GM12864 (cell line): ENCODE results near the gene MMS19.

Experiments
- DNase-seq: peaks from one replicate; pipeline ENCODE4 v3.0.0-alpha.2; 2011; ENCODE audit warnings: low read depth
- H3K4me3 ChIP-seq: 2 replicates; pipeline ENCODE4 v1.5.1; 2011; ENCODE audit warnings: mild to moderate bottlenecking, low read depth, low read length, control low read depth
- TF ChIP-seq, protein P1 (sequence below): IDR thresholded peaks from 2 replicates; pipeline ENCODE4 v1.5.1; 2011; ENCODE audit warnings: low read depth, mild to moderate bottlenecking, moderate library complexity, low read length, control low read depth, inconsistent platforms; ENCODE audit errors: missing control alignments

MMS19 gene

DNA sequence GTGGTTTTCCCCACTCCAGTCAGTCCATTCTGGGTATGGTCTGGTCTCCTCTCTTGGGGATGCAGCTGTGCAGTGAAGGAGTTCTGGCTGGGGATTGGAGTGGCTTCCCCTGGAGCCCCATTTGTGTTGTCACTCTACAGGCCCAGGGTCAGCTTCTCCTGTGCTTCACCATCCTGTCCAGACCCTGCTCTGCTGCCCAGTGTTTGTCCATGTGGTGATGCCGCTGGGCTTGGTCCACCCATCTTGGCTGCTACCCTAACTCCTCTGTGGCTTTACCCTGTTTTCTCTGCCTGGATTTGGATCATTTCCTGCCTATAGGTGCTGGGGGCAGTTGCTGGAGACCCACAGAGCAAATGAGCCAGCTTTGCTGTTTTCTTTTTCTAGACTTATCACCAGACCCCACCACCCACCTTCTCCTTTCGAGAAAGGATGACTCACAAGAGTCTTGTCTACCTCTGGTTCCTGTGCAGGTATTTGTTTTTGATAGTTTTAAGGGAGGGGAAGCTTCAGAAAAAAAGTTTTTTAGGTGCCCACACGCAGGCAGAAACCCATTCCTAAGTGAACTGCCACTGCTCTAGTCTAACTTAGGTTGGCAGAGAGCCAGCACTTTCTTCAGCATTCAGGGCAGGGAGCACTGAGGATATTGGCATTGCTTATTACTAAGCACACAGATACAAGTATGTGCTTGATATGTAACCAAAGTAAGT is 43.7 kb downstream of the MMS19 start:
- no peak for DNase-seq
- H3K4me3 ChIP-seq: no peak overlapping the region
- TF ChIP-seq, protein P1, sequence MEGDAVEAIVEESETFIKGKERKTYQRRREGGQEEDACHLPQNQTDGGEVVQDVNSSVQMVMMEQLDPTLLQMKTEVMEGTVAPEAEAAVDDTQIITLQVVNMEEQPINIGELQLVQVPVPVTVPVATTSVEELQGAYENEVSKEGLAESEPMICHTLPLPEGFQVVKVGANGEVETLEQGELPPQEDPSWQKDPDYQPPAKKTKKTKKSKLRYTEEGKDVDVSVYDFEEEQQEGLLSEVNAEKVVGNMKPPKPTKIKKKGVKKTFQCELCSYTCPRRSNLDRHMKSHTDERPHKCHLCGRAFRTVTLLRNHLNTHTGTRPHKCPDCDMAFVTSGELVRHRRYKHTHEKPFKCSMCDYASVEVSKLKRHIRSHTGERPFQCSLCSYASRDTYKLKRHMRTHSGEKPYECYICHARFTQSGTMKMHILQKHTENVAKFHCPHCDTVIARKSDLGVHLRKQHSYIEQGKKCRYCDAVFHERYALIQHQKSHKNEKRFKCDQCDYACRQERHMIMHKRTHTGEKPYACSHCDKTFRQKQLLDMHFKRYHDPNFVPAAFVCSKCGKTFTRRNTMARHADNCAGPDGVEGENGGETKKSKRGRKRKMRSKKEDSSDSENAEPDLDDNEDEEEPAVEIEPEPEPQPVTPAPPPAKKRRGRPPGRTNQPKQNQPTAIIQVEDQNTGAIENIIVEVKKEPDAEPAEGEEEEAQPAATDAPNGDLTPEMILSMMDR: no peak

DNA sequence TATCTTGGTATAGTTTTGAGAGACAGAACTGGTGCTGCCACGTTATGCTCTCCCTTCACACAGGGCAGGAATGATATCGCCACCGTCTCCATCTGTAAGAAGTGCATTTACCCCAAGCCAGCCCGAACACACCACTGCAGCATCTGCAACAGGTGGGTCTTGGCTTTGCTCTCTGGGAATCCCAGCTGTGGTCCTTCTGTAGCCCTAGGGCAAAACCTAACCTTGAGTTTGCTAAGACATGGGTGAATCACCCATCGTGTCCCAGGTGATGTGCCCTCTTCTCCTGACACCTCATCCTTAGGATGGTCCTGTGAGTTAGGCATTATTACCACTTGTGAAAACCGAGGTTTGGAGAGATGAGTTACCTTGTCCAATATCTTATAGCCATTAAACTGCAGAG is 45.9 kb downstream of the MMS19 start:
- H3K4me3 ChIP-seq: no peak overlapping the region
- DNase-seq: no peak
- TF ChIP-seq, protein P1: no peak

DNA sequence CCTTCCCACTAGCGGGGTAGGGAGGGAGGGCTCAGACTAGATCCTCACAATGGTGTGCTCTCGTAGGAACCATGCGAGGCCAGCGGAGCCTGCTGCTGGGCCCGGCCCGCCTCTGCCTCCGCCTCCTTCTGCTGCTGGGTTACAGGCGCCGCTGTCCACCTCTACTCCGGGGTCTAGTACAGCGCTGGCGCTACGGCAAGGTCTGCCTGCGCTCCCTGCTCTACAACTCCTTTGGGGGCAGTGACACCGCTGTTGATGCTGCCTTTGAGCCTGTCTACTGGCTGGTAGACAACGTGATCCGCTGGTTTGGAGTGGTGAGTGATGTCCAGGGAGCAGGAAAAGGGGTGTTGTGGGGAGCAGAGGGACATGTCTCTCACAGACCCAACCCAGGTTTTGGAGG is 46.6 kb downstream of the MMS19 start:
- H3K4me3 ChIP-seq: no peak overlapping the region
- TF ChIP-seq, protein P1: no peak
- DNase-seq: no peak

DNA sequence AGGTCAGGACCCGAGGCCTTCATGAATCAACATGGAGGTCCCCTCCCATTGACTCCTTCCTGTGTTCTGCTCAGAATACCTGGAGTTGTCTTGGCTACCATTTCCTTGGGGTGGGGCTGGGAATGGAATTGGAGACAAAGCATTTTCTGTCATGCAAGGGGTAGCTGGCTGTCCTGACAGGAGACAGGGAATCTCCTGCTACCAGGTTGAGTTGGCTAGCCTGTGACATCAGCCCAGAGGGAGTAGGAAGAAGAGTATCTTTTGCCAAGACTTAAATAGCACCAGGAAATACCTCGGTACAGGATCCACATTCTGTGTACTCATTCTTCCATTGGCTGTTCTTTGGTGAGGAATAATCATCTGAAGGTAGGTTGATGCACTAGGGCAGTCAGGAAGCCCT is 47.4 kb downstream of the MMS19 start:
- TF ChIP-seq, protein P1: no peak
- H3K4me3 ChIP-seq: no peak overlapping the region
- no peak for DNase-seq

DNA sequence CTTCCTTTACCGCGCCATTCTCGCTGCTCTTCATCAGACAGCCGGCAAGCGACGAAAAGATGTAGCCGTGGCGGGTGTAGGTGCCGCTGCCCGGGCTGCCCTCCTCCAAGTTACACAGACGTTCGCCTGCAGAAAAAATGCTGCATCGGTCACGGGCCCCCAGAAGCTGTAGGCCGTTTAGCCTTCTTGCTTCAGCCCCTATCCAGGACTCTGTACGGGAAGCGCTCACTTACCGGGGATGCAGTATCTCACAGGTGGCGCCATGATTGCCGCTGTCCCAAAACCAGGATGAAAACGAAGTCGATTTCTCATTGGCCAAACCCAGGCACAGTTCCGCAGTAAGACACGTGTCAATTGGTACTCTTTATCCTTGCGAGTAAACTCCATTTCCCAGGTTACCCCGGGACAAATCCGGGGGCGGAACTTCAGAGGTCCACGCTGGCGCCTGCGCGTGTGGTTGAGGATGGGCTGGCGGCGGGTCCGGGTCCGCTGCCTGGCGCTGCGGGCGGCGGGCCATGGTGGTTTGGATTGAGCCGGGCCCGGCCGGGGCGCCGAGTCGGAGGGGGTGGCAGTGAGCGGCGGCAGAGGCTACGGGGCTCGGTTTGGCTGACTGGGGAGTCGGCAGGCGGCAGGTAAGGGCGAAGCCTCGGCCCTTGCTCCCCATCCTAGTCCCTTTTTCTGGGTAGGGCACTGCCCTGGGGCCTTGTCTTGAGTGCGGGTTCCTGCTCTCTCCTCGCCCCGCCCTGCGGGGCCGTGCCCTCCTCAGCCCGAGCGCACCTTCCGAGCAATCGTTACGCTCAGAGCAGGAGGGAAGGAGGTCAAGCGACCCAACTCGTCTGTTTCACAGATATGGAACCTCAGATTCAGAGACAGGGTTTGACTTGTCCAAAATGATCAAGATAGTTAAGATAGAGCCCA is 52.2 kb downstream of the MMS19 start, which contains the start of the genes EXOSC1 and ZDHHC16:
Gene EXOSC1 (minus strand): TSS at position 285 of the 918 bp plus-strand sequence. CDS start 21 bp downstream, at position 264.
Gene ZDHHC16 (plus strand): TSS at position 454 of the 918 bp plus-strand sequence. CDS start 5,501 bp downstream, outside the sequence.
- TF ChIP-seq, protein P1: no peak

DNA sequence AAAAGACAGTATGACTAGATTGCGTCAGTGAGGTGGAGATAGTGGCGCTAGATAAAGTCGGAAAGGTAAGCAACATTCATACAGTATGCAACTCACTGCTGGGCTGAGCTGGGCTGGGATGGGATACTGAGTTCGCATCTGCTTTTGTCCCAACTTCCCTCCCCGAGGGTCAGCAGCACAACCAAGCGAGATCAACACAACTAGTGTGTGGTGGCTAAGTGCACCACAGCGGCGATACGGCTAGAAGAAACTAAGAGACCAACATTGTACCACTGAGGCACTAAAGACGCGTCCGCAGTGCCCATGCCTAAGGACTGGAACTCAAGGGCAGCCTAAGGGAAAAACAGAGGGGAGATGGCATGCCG is 52.9 kb downstream of the MMS19 start:
- TF ChIP-seq, protein P1: no peak
- DNase-seq: no peak
- H3K4me3 ChIP-seq: peak overlapping the region; percentile 89

More for the DNA sequence above, 52.2 kb downstream of the MMS19 start, which contains the start of the genes EXOSC1 and ZDHHC16:
- DNase-seq: peak; percentile 88
- peak within 1 kb of the TSS; percentile 89 for H3K4me3 ChIP-seq
